Right lobe of liver (tissue), 6 donors: ENCODE measurements around the gene CCDC167. TPM values are rescaled to one million over a fixed set of nuclear protein-coding genes. Genes with fewer than 3 reads are reported as not detected.

Experiments used
- ATAC-seq, 4 donors: fragments of 200-7000 bp; cut with Tn5 transposase; one replicate each; pipeline ENCODE4 v1.9.1; 2020; ENCODE audit warnings: mild to moderate bottlenecking in 4 of 4, moderate library complexity in 4 of 4
- DNase-seq, 3 donors: peaks; one replicate each; pipeline ENCODE4 v3.0.0-alpha.2; 2020
- H3K27ac ChIP-seq, 3 donors: fragments of 200-600 bp; one replicate each; pipeline ENCODE4 v1.8.0; 2022
- H3K27me3 ChIP-seq, 2 donors: fragments of 200-600 bp; one replicate each; pipeline ENCODE4 v1.8.0; 2022
- H3K36me3 ChIP-seq, 4 donors: fragments of 200-600 bp; sonication (generic) in 1 of 4; one replicate each; pipeline versions ENCODE4 v1.5.1 to v1.8.0; 2017 to 2022; ENCODE audit warnings: control low read depth in 1 of 4
- H3K4me1 ChIP-seq, 4 donors: fragments of 200-600 bp; sonication (generic) in 1 of 4; one replicate each; pipeline versions ENCODE4 v1.5.1 to v1.8.0; 2017 to 2022; ENCODE audit warnings: control low read depth in 1 of 4
- H3K4me3 ChIP-seq, 3 donors: fragments of 200-600 bp; one replicate each; pipeline ENCODE4 v1.8.0; 2022
- H3K9me3 ChIP-seq, 4 donors: fragments of 200-600 bp; sonication (generic) in 1 of 4; one replicate each; pipeline versions ENCODE4 v1.5.1 to v1.8.0; 2017 to 2022; ENCODE audit warnings: control low read depth in 1 of 4
- CTCF ChIP-seq, 4 donors: fragments of 200-600 bp in 3 of 4; fragments of 450-650 bp in 1 of 4; IDR thresholded peaks; one replicate each; pipeline versions ENCODE4 v1.5.1 to v1.8.0; 2016 to 2022; ENCODE audit warnings: antibody characterized with exemption in 4 of 4, mild to moderate bottlenecking in 2 of 4
- POLR2A ChIP-seq: fragments of 450-650 bp; IDR thresholded peaks from one replicate; pipeline ENCODE4 v1.6.1; 2017; ENCODE audit warnings: antibody characterized with exemption, mild to moderate bottlenecking
- WGBS: methylation state at CpG from one replicate; pipeline ENCODE4 v1.1.6; 2018; ENCODE audit warnings: low coverage, low lambda C conversion rate; ENCODE audit not compliant: insufficient coverage; ENCODE audit errors: missing lambda C conversion rate; 5-methylcytosine and 5-hydroxymethylcytosine counted together
- intact Hi-C, 2 donors: fragments of 100-400 bp; cut with DNase I; formaldehyde crosslinking; loops; one replicate each; pipeline versions ENCODE4 v1.11.2 to v1.14.1; 2022
- total RNA-seq, 6 experiments: library from RNA; depleted of rRNA in 2 of 6; stranded (reverse); fragments of >200 nt in 2 of 6; fragmentation: NEBNext Ultra II Directional in 3 of 6; extraction: Animal tissue kit (Norgen Biotek cat#: 25700) in 3 of 6; gene quantifications; one replicate each; pipeline versions ENCODE4 v1.1.0 to v1.2.4, GENCODE V29; 2016 to 2023
- donor health status: DM: no; HTN: yes; CAD: no.
- donor health status: DM: no; HTN: no; CAD: no.
- donor health status: DM: no; HTN: no; CAD: no.
- donor health status: DM: no; HTN: yes; CAD: no.
- donor health status: DM: no; HTN: yes; CAD: no.

The CCDC167 gene
- total RNA-seq, 6 experiments from 2014 or later = 16.5 to 103 (median 26.9) TPM

- DNase-seq (no peak), ATAC-seq (no peak)
- WGBS = 70% methylated on average over 5 of the region's 5 CpGs
- intact Hi-C loops = no loop called here
- H3K27me3 ChIP-seq = no peaks in the 10 kb centered on the region
- H3K36me3 ChIP-seq = no peaks in the 10 kb centered on the region
- no peak overlapping the region for H3K27ac ChIP-seq
- TF ChIP-seq CTCF (IDR thresholded peaks at IDR 0.05) (no peak), POLR2A (no peak)
- no peak overlapping the region for H3K4me3 ChIP-seq
- H3K4me1 ChIP-seq = peaks cover 0 to 23% (median 9%) of the 10 kb centered on the region in 4 donors
- no peaks in the 10 kb centered on the region for H3K9me3 ChIP-seq
Observed at GRCh38 chr6:37514321-37514771, 14.7 kb upstream of the CCDC167 start.

DNA sequence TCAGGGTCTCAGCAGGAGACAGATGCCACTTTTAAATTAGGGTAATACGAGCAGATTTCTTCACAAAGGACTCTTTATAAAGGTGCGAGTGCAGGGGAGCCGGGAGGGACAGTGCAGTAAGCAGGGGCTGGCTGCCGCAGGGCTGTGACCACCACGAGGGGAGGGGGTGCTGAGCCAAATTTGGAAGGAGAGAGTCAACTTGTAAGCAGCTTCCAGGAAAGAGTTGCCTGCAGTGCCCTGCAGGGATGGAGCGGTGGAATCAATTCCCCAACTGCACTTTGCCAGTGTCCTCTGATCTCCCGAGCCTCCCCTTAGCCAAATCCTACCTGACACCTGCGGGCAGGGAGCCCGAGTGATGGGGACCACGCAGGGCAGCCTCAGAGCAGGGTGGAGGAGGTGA lies 13.9 kb upstream of the CCDC167 start:
- no peak for DNase-seq
- Histone ChIP-seq H3K36me3 (no peaks in the 10 kb centered on the region), H3K27me3 (no peaks in the 10 kb centered on the region), H3K27ac (no peak overlapping the region), H3K4me1 (peaks cover 0 to 23% (median 9%) of the 10 kb centered on the region in 4 donors), H3K9me3 (no peaks in the 10 kb centered on the region), H3K4me3 (no peak overlapping the region)
- ATAC-seq = no peak
- WGBS = 51% methylated on average over 4 of the region's 10 CpGs
- intact Hi-C loops = no loop called here
- TF ChIP-seq POLR2A (no peak), CTCF (IDR thresholded peaks at IDR 0.05) (no peak)

DNA sequence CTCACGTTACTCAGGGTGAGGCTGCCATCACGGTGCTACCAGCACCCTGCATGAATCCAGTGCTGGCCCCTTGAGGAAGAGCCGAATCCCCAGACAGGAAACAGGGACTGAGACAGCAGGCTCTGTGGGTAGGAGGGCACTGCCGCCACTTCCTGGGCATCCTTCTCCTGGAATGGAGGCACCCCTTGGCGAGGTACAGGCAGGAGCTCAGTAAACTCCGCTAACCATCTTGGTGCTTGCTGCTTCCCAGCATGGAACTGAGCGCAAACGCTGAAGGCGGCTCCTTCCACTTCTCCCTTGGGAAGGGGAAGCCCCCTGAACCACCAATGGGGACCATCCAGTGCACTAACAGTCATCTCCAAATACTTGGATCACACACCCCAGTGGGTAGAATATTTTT lies 13.5 kb upstream of the CCDC167 start:
- DNase-seq = no peak

DNA sequence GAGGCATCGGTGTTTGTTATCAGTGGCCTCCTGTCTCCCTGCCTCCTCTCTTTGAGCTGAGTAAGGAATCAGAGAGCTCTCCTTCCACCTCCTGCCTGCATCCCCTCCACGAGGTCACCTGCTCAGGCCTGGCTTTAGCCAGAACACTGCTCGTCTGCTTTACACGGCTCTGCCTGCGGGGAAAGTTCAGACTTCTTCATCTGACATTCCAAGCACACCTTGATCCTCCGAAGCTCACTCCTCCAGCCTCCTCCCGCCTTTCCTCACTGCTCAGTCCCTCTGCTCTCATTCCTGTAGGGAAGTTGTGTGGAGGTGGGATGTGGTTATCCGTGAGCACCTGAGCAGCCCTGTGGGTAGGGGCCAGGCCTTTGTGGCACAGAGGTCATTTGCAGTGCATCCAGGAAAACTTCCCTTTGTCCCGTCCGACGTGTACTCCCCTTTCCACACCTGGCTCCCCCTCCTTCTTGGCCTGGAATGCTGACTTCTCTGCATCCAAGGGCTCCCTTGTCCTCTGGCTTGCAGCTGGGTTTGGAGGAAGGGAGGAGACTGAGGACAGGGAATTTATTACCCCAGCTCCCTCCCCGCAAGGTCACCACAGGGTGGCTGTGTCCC lies 12.8 kb upstream of the CCDC167 start:
- H3K9me3 ChIP-seq = no peaks in the 10 kb centered on the region
- H3K4me1 ChIP-seq = peaks cover 0 to 19% (median 9%) of the 10 kb centered on the region in 4 donors
- TF ChIP-seq POLR2A (no peak), CTCF (IDR thresholded peaks at IDR 0.05) (no peak)
- no peak overlapping the region for H3K27ac ChIP-seq
- DNase-seq (no peak), ATAC-seq (no peak)
- no peak overlapping the region for H3K4me3 ChIP-seq
- 73% methylated on average over 8 of the region's 12 CpGs for WGBS
- intact Hi-C loops = no loop called here
- no peaks in the 10 kb centered on the region for H3K36me3 ChIP-seq
- no peaks in the 10 kb centered on the region for H3K27me3 ChIP-seq

More for the DNA sequence above, 13.5 kb upstream of the CCDC167 start:
- Histone ChIP-seq H3K27ac (no peak overlapping the region), H3K27me3 (no peaks in the 10 kb centered on the region), H3K9me3 (no peaks in the 10 kb centered on the region), H3K4me1 (peaks cover 0 to 23% (median 9%) of the 10 kb centered on the region in 4 donors), H3K36me3 (no peaks in the 10 kb centered on the region), H3K4me3 (no peak overlapping the region)
- intact Hi-C loops = no loop called here
- ATAC-seq = no peak
- TF ChIP-seq CTCF (IDR thresholded peaks at IDR 0.05) = no peak
- no peak for TF ChIP-seq POLR2A
- 43% methylated on average over 1 of the region's 9 CpGs for WGBS
